Peyer's patch (tissue), 4 donors: ENCODE data around the gene FLNA. TPM values are rescaled to one million over a fixed set of nuclear protein-coding genes. Genes with fewer than 3 reads are reported as not detected.
A peak's percentile ranks its signal among the peaks of the same experiment; 100 is the strongest.
"Not testable (repeated sequence)": the region's sequence is repeated elsewhere in the genome, so short reads cannot be mapped to it uniquely, and the experiment has no call there.

Source experiments
- DNase-seq, 3 donors: peaks; one replicate each; pipeline ENCODE4 v3.0.0-alpha.2; 2017 to 2019
- H3K27ac ChIP-seq, 4 donors: fragments of 200-600 bp; sonication (generic); one replicate each; pipeline ENCODE4 v1.5.1; 2016 to 2019
- H3K27me3 ChIP-seq, 2 donors: fragments of 200-600 bp; sonication (generic); one replicate each; pipeline ENCODE4 v1.5.1; 2019
- H3K36me3 ChIP-seq, 3 donors: fragments of 200-600 bp; sonication (generic); one replicate each; pipeline ENCODE4 v1.5.1; 2016 to 2019
- H3K4me1 ChIP-seq, 4 donors: fragments of 200-600 bp; sonication (generic); one replicate each; pipeline ENCODE4 v1.5.1; 2016 to 2019
- H3K4me3 ChIP-seq, 4 donors: fragments of 200-600 bp; sonication (generic); 1 replicate in 3 of 4; 2 replicates in 1 of 4; pipeline ENCODE4 v1.5.1; 2016 to 2019; ENCODE audit warnings: mild to moderate bottlenecking in 1 of 4
- H3K9me3 ChIP-seq, 4 donors: fragments of 200-600 bp; sonication (generic); one replicate each; pipeline ENCODE4 v1.5.1; 2016 to 2019; ENCODE audit warnings: mild to moderate bottlenecking in 1 of 4
- CTCF ChIP-seq, 6 experiments: fragments of 450-650 bp in 4 of 6; fragments of 200-600 bp in 2 of 6; sonication (generic) in 1 of 6; IDR thresholded peaks; one replicate each; pipeline ENCODE4 v1.5.1; 2017 to 2019; ENCODE audit warnings: antibody characterized with exemption in 6 of 6, mild to moderate bottlenecking in 3 of 6, moderate library complexity in 1 of 6
- POLR2A ChIP-seq, 2 donors: fragments of 450-650 bp; IDR thresholded peaks; one replicate each; pipeline ENCODE4 v1.5.1; 2017; ENCODE audit warnings: antibody characterized with exemption in 2 of 2, mild to moderate bottlenecking in 2 of 2, moderate library complexity in 2 of 2
- total RNA-seq, 4 donors: library from RNA; depleted of rRNA; stranded (reverse); fragments of >200 nt; gene quantifications; one replicate each; pipeline ENCODE4 v1.1.0, GENCODE V29; 2016

The FLNA gene
- total RNA-seq, 4 donors from 2014 or later = 143 to 663 (median 328) TPM

GRCh38 chrX:154397888-154398667, 23.6 kb upstream of the FLNA start, which contains the start of gene RPL10:
Gene RPL10 (plus strand): TSS chrX:154398377. CDS start chrX:154398520, 143 bp downstream.
- Histone ChIP-seq H3K9me3 (no peaks in the 10 kb centered on the region), H3K4me3 (peak within 1 kb of the TSS; percentile 44 to 74 (median 64)), H3K4me1 (peaks cover 0 to 12% (median 0%) of the 10 kb centered on the region in 4 donors), H3K27me3 (no peaks in the 10 kb centered on the region), H3K27ac (peak within 1 kb of the TSS; percentile 92 to 99 (median 98)), H3K36me3 (peaks cover 0 to 21% (median 0%) of the 10 kb centered on the region in 3 donors)
- peak; percentile 86 to 97 (median 91) for DNase-seq
- TF ChIP-seq POLR2A (IDR thresholded peaks at IDR 0.05) = peak; percentile 93 to 94
- no peak for TF ChIP-seq CTCF (IDR thresholded peaks at IDR 0.05)

GRCh38 chrX:154396973-154397887, 22.8 kb upstream of the FLNA start:
- peak; percentile 62 to 86 (median 84) for DNase-seq
- no peaks in the 10 kb centered on the region for H3K9me3 ChIP-seq
- peak overlapping the region; percentile 92 to 99 (median 98) for H3K27ac ChIP-seq
- peaks cover 0 to 21% (median 0%) of the 10 kb centered on the region in 3 donors for H3K36me3 ChIP-seq
- H3K4me3 ChIP-seq = peak overlapping the region; percentile 44 to 74 (median 64)
- peaks cover 0 to 12% (median 0%) of the 10 kb centered on the region in 4 donors for H3K4me1 ChIP-seq
- no peaks in the 10 kb centered on the region for H3K27me3 ChIP-seq
- TF ChIP-seq POLR2A (IDR thresholded peaks at IDR 0.05) = peak in 1 of 2 donors; percentile 36
- TF ChIP-seq CTCF (IDR thresholded peaks at IDR 0.05) = no peak

- H3K4me3 ChIP-seq = not testable (repeated sequence)
- peak overlapping the region in 2 of 4 donors; percentile 96 to 99 for H3K27ac ChIP-seq
Measured at GRCh38 chrX:154396363-154396762, 21.9 kb upstream of the FLNA start.

GRCh38 chrX:154389812-154390747, 15.6 kb upstream of the FLNA start:
- peak overlapping the region; percentile 43 to 86 (median 74) for H3K27ac ChIP-seq
- H3K4me1 ChIP-seq, H3K36me3 ChIP-seq, H3K27me3 ChIP-seq, DNase-seq, H3K9me3 ChIP-seq: not testable (repeated sequence)
- peak overlapping the region in 2 of 4 donors; percentile 33 to 42 for H3K4me3 ChIP-seq

More at GRCh38 chrX:154396363-154396762, 21.9 kb upstream of the FLNA start:
- Histone ChIP-seq H3K4me1 (peaks cover 0 to 12% (median 0%) of the 10 kb centered on the region in 4 donors), H3K36me3 (peaks cover 0 to 21% (median 0%) of the 10 kb centered on the region in 3 donors)
- not testable (repeated sequence) for H3K27me3 ChIP-seq, DNase-seq, H3K9me3 ChIP-seq

GRCh38 chrX:154388649-154389048, 14.2 kb upstream of the FLNA start:
- H3K4me3 ChIP-seq, H3K27ac ChIP-seq, H3K4me1 ChIP-seq, DNase-seq, H3K36me3 ChIP-seq, H3K9me3 ChIP-seq, H3K27me3 ChIP-seq: not testable (repeated sequence)

- H3K27ac ChIP-seq, H3K4me1 ChIP-seq, H3K36me3 ChIP-seq, H3K27me3 ChIP-seq, DNase-seq, H3K9me3 ChIP-seq, H3K4me3 ChIP-seq: not testable (repeated sequence)
Measured at GRCh38 chrX:154388094-154388493, 13.7 kb upstream of the FLNA start.
